WTC11 (cell line): ENCODE data around the gene ZC3H12C. TPM values are rescaled to one million over a fixed set of nuclear protein-coding genes. Genes with fewer than 3 reads are reported as not detected.

Experiments used
- ATAC-seq: fragments of 200-7000 bp; cut with Tn5 transposase; 2 replicates; pipeline ENCODE4 v1.10.0; 2021; ENCODE audit warnings: mild to moderate bottlenecking, moderate library complexity
- CTCF ChIA-PET: fragments of 300-600 bp; sonication (Branson Sonifier 250); formaldehyde crosslinking; loops from one replicate; lab custom pipeline; 2021; ENCODE audit warnings: antibody characterized with exemption; lab: Charles Lee
- POLR2A ChIA-PET: fragments of 350-600 bp; sonication (Branson Sonifier 250); formaldehyde crosslinking; loops from one replicate; lab custom pipeline; 2021; ENCODE audit warnings: antibody characterized with exemption; lab: Charles Lee
- DNase-seq: peaks from one replicate; pipeline ENCODE4 v3.0.0; 2021; ENCODE audit warnings: low spot score
- H3K27ac Mint-ChIP-seq: 2 replicates; pipeline ENCODE4 v1.8.0; 2021; ENCODE audit warnings: mixed read lengths
- H3K27me3 Mint-ChIP-seq: 2 replicates; pipeline ENCODE4 v1.8.0; 2021; ENCODE audit warnings: low read depth, mild to moderate bottlenecking, moderate library complexity, mixed read lengths
- H3K36me3 Mint-ChIP-seq: 2 replicates; pipeline ENCODE4 v1.8.0; 2021; ENCODE audit warnings: mixed read lengths
- H3K4me1 Mint-ChIP-seq: 2 replicates; pipeline ENCODE4 v1.8.0; 2022; ENCODE audit warnings: mixed read lengths
- H3K4me3 Mint-ChIP-seq: 2 replicates; pipeline ENCODE4 v1.8.0; 2021; ENCODE audit warnings: mild to moderate bottlenecking, moderate library complexity, mixed read lengths
- H3K9me3 Mint-ChIP-seq: 2 replicates; pipeline ENCODE4 v1.8.0; 2021; ENCODE audit warnings: mixed read lengths
- ATF1 ChIP-seq: sonication (generic); formaldehyde crosslinking; IDR thresholded peaks from 2 replicates; pipeline ENCODE4 v1.8.1; 2023; ENCODE audit warnings: mild to moderate bottlenecking, moderate library complexity, missing genetic modification reagents
- ATF6 ChIP-seq: sonication (generic); formaldehyde crosslinking; IDR thresholded peaks from 2 replicates; pipeline ENCODE4 v1.8.1; 2023; ENCODE audit warnings: mild to moderate bottlenecking, missing genetic modification reagents
- CBFB ChIP-seq: sonication (generic); formaldehyde crosslinking; IDR thresholded peaks from 2 replicates; pipeline ENCODE4 v1.8.1; 2022; ENCODE audit warnings: mild to moderate bottlenecking, low read depth, missing genetic modification reagents
- EMX1 ChIP-seq: fragments of 250-450 bp; sonication (Bioruptor Pico); IDR thresholded peaks from 2 replicates; pipeline ENCODE4 v1.8.0; 2021; ENCODE audit warnings: mild to moderate bottlenecking
- FOXP1 ChIP-seq: sonication (generic); formaldehyde crosslinking; IDR thresholded peaks from 2 replicates; pipeline ENCODE4 v1.8.0; 2022; ENCODE audit warnings: missing genetic modification reagents, mild to moderate bottlenecking, moderate library complexity, borderline replicate concordance
- GABPB1 ChIP-seq: sonication (generic); formaldehyde crosslinking; IDR thresholded peaks from 2 replicates; pipeline ENCODE4 v1.8.1; 2023; ENCODE audit warnings: mild to moderate bottlenecking, missing genetic modification reagents
- GRHL2 ChIP-seq: fragments of 250-450 bp; sonication (Bioruptor Pico); IDR thresholded peaks from 2 replicates; pipeline ENCODE4 v1.8.0; 2022; ENCODE audit warnings: mild to moderate bottlenecking, moderate library complexity; ENCODE audit not compliant: insufficient replicate concordance, severe bottlenecking
- IRF1 ChIP-seq: sonication (generic); formaldehyde crosslinking; IDR thresholded peaks from 2 replicates; pipeline ENCODE4 v1.8.0; 2023; ENCODE audit warnings: missing genetic modification reagents
- NFATC4 ChIP-seq: fragments of 250-450 bp; sonication (Bioruptor Pico); IDR thresholded peaks from 2 replicates; pipeline ENCODE4 v1.9.0; 2021; ENCODE audit warnings: mild to moderate bottlenecking
- SMAD4 ChIP-seq: sonication (generic); formaldehyde crosslinking; IDR thresholded peaks from 2 replicates; pipeline ENCODE4 v1.8.0; 2022; ENCODE audit warnings: mild to moderate bottlenecking, missing genetic modification reagents
- TEAD1 ChIP-seq: sonication (generic); formaldehyde crosslinking; IDR thresholded peaks from 2 replicates; pipeline ENCODE4 v1.8.0; 2022; ENCODE audit warnings: mild to moderate bottlenecking, missing genetic modification reagents
- USF1 ChIP-seq: sonication (generic); formaldehyde crosslinking; IDR thresholded peaks from 2 replicates; pipeline ENCODE4 v1.8.0; 2022; ENCODE audit warnings: mild to moderate bottlenecking, missing genetic modification reagents
- ZNF138 ChIP-seq: sonication (generic); formaldehyde crosslinking; conservative IDR thresholded peaks from 2 replicates; pipeline ENCODE4 v1.8.1; 2022; ENCODE audit warnings: mild to moderate bottlenecking, moderate library complexity, missing genetic modification reagents
- ZNF232 ChIP-seq: sonication (generic); formaldehyde crosslinking; IDR thresholded peaks from 2 replicates; pipeline ENCODE4 v1.8.0; 2022; ENCODE audit warnings: mild to moderate bottlenecking, missing genetic modification reagents
- ZNF281 ChIP-seq: sonication (generic); formaldehyde crosslinking; IDR thresholded peaks from 2 replicates; pipeline ENCODE4 v1.8.0; 2023; ENCODE audit warnings: mild to moderate bottlenecking, missing genetic modification reagents
- ZNF317 ChIP-seq: sonication (generic); formaldehyde crosslinking; IDR thresholded peaks from 2 replicates; pipeline ENCODE4 v1.8.1; 2023; ENCODE audit warnings: low read depth, mild to moderate bottlenecking, moderate library complexity, missing genetic modification reagents, borderline replicate concordance
- total RNA-seq: library from RNA; stranded (reverse); gene quantifications from 3 replicates; pipeline ENCODE4 v1.2.3, GENCODE V29; 2021
- TF ChIP-seq, protein P1 (sequence below): fragments of 250-450 bp; sonication (Bioruptor Pico); IDR thresholded peaks from 2 replicates; pipeline ENCODE4 v2.1.2; 2022; ENCODE audit warnings: mild to moderate bottlenecking, moderate library complexity
- TF ChIP-seq, protein P2 (sequence below): sonication (generic); formaldehyde crosslinking; IDR thresholded peaks from 2 replicates; pipeline ENCODE4 v1.8.0; 2022; ENCODE audit warnings: mild to moderate bottlenecking, missing genetic modification reagents
- TF ChIP-seq, protein P3 (sequence below): fragments of 200-600 bp; IDR thresholded peaks from 2 replicates; pipeline ENCODE4 v1.8.0; 2022; ENCODE audit warnings: antibody characterized with exemption
- TF ChIP-seq, protein P4 (sequence below): sonication (generic); formaldehyde crosslinking; IDR thresholded peaks from 2 replicates; pipeline ENCODE4 v1.8.1; 2023; ENCODE audit warnings: mild to moderate bottlenecking, moderate library complexity, missing genetic modification reagents
- TF ChIP-seq, protein P5 (sequence below): sonication (generic); formaldehyde crosslinking; IDR thresholded peaks from 2 replicates; pipeline ENCODE4 v1.8.1; 2023; ENCODE audit warnings: mild to moderate bottlenecking, missing genetic modification reagents, moderate library complexity
- TF ChIP-seq, protein P6 (sequence below): sonication (generic); formaldehyde crosslinking; IDR thresholded peaks from 2 replicates; pipeline ENCODE4 v1.8.1; 2022; ENCODE audit warnings: missing genetic modification reagents, borderline replicate concordance

ZC3H12C gene
- total RNA-seq, 1 experiment from 2014 or later = 2.4 TPM

DNA sequence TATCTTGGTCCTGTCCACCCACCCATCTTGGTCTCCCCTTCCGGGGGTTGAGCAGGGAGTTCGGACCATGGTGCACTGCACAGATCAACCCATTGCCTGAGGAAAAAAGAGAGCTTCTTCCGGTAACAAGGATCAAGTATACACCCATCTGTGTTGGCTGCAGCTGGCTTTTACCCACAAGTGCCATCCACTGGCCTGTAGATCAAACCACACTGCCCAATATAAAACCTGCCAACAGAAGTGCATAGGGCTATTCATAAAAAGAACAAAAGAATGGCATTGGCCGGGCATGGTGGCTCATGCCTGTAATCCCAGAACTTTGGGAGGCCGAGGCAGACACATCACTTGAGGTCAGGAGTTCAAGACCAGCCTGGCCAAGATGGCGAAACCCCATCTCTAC, 94.5 kb downstream of the ZC3H12C start:
- ChIA-PET CTCF (interaction anchor here (0.8 kb wide), 1 partner anchor 13 kb away, joined by 4 read pairs; no protein-coding TSS in a partner anchor), POLR2A (no interaction called here)
- DNase-seq = no peak
- TF ChIP-seq ATF1 (CRISPR knock-in tag) (no peak), NFATC4 (no peak), GABPB1 (no peak), CBFB (CRISPR knock-in tag) (no peak), ATF6 (CRISPR knock-in tag) (no peak), ZNF232 (CRISPR knock-in tag) (no peak), ZNF281 (CRISPR knock-in tag) (no peak), USF1 (no peak)
- TF ChIP-seq, protein P1, sequence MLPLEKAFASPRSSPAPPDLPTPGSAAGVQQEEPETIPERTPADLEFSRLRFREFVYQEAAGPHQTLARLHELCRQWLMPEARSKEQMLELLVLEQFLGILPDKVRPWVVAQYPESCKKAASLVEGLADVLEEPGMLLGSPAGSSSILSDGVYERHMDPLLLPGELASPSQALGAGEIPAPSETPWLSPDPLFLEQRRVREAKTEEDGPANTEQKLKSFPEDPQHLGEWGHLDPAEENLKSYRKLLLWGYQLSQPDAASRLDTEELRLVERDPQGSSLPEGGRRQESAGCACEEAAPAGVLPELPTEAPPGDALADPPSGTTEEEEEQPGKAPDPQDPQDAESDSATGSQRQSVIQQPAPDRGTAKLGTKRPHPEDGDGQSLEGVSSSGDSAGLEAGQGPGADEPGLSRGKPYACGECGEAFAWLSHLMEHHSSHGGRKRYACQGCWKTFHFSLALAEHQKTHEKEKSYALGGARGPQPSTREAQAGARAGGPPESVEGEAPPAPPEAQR = no peak
- no peak for ATAC-seq
- Mint-ChIP-seq H3K4me3 (no peak overlapping the region), H3K4me1 (peaks cover 27% of the 10 kb centered on the region), H3K9me3 (peaks cover 4% of the 10 kb centered on the region), H3K27ac (no peak overlapping the region), H3K27me3 (peaks cover 4% of the 10 kb centered on the region; the same call in 1 of the 2 replicates), H3K36me3 (no peaks in the 10 kb centered on the region)

DNA sequence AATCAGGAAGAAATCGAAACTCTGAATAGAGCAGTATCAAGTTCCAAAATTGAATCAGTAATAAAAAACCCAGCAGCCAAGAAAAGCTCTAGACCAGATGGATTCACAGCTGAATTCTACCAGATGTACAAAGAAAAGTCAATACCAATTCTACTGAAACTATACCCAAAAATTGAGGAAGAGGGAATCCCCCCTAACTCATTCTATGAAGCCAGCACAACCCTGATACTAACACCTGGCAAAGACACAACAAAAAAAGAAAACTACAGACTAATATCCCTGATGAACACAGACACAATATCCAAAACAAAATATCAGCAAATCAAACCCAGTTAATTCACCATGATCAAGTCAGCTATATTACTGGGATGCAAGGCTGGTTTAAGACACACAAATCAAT, 97.7 kb downstream of the ZC3H12C start:
- DNase-seq (no peak), ATAC-seq (no peak)
- peaks cover 13% of the 10 kb centered on the region for H3K9me3 Mint-ChIP-seq
- no peaks in the 10 kb centered on the region; the same call in 1 of the 2 replicates for H3K27me3 Mint-ChIP-seq
- ChIA-PET CTCF (no interaction called here), POLR2A (no interaction called here)
- no peaks in the 10 kb centered on the region for H3K36me3 Mint-ChIP-seq
- H3K4me1 Mint-ChIP-seq = peaks cover 14% of the 10 kb centered on the region
- no peak overlapping the region for H3K27ac Mint-ChIP-seq
- H3K4me3 Mint-ChIP-seq = no peak overlapping the region
- TF ChIP-seq, protein P2, sequence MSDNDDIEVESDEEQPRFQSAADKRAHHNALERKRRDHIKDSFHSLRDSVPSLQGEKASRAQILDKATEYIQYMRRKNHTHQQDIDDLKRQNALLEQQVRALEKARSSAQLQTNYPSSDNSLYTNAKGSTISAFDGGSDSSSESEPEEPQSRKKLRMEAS (CRISPR knock-in tag) = no peak
- TF ChIP-seq, protein P3, sequence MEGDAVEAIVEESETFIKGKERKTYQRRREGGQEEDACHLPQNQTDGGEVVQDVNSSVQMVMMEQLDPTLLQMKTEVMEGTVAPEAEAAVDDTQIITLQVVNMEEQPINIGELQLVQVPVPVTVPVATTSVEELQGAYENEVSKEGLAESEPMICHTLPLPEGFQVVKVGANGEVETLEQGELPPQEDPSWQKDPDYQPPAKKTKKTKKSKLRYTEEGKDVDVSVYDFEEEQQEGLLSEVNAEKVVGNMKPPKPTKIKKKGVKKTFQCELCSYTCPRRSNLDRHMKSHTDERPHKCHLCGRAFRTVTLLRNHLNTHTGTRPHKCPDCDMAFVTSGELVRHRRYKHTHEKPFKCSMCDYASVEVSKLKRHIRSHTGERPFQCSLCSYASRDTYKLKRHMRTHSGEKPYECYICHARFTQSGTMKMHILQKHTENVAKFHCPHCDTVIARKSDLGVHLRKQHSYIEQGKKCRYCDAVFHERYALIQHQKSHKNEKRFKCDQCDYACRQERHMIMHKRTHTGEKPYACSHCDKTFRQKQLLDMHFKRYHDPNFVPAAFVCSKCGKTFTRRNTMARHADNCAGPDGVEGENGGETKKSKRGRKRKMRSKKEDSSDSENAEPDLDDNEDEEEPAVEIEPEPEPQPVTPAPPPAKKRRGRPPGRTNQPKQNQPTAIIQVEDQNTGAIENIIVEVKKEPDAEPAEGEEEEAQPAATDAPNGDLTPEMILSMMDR = no peak
- no peak for TF ChIP-seq IRF1 (CRISPR knock-in tag)
- no peak for TF ChIP-seq TEAD1 (CRISPR knock-in tag)
- no peak for TF ChIP-seq ZNF138 (CRISPR knock-in tag)
- TF ChIP-seq, protein P4, sequence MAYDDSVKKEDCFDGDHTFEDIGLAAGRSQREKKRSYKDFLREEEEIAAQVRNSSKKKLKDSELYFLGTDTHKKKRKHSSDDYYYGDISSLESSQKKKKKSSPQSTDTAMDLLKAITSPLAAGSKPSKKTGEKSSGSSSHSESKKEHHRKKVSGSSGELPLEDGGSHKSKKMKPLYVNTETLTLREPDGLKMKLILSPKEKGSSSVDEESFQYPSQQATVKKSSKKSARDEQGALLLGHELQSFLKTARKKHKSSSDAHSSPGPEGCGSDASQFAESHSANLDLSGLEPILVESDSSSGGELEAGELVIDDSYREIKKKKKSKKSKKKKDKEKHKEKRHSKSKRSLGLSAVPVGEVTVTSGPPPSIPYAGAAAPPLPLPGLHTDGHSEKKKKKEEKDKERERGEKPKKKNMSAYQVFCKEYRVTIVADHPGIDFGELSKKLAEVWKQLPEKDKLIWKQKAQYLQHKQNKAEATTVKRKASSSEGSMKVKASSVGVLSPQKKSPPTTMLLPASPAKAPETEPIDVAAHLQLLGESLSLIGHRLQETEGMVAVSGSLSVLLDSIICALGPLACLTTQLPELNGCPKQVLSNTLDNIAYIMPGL = no peak
- TF ChIP-seq, protein P5, sequence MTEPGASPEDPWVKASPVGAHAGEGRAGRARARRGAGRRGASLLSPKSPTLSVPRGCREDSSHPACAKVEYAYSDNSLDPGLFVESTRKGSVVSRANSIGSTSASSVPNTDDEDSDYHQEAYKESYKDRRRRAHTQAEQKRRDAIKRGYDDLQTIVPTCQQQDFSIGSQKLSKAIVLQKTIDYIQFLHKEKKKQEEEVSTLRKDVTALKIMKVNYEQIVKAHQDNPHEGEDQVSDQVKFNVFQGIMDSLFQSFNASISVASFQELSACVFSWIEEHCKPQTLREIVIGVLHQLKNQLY (CRISPR knock-in tag) = no peak
- no peak for TF ChIP-seq EMX1
- no peak for TF ChIP-seq SMAD4 (CRISPR knock-in tag)
- TF ChIP-seq GRHL2 = no peak
- no peak for TF ChIP-seq ZNF317 (CRISPR knock-in tag)
- no peak for TF ChIP-seq FOXP1 (CRISPR knock-in tag)
- TF ChIP-seq GABPB1 = no peak
- TF ChIP-seq, protein P6, sequence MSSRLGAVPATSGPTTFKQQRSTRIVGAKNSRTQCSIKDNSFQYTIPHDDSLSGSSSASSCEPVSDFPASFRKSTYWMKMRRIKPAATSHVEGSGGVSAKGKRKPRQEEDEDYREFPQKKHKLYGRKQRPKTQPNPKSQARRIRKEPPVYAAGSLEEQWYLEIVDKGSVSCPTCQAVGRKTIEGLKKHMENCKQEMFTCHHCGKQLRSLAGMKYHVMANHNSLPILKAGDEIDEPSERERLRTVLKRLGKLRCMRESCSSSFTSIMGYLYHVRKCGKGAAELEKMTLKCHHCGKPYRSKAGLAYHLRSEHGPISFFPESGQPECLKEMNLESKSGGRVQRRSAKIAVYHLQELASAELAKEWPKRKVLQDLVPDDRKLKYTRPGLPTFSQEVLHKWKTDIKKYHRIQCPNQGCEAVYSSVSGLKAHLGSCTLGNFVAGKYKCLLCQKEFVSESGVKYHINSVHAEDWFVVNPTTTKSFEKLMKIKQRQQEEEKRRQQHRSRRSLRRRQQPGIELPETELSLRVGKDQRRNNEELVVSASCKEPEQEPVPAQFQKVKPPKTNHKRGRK = no peak
